ENCODE measurements around the gene SMIM5. TPM values are rescaled to one million over a fixed set of nuclear protein-coding genes. Genes with fewer than 3 reads are reported as not detected.
A peak's percentile ranks its signal among the peaks of the same experiment; 100 is the strongest.

Gene SMIM5
- total and polyA plus RNA-seq, 2 donors: 3.6 to 4.0 TPM

DNA sequence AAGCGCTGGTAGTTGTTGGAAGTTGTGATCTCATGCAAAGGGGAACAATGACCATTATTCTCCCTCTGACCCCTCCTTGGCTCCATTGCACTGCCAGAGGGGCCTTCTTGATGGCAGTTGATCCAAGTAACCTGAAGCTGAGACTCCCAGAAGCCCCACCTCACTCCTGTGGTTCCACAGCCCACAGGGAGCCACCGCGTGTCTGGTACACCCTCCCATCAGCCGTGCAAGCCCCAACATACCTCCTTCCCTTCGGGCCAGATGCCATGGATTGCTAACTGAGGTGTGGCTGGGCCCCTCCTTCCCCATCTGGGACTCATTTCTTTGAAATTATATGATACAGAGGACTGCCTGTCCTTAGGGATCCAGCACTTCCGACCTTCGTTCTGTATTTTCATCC, 51.7 kb downstream of the SMIM5 start:
- no peak for DNase-seq (ENCODE audit: extremely low spot score)
- Histone ChIP-seq H3K36me3 (ENCODE audit: insufficient read depth) (peaks cover 2% of the 10 kb centered on the region), H3K27ac (ENCODE audit: low read depth) (peak overlapping the region; percentile 65), H3K4me1 (ENCODE audit: insufficient read depth) (no peaks in the 10 kb centered on the region), H3K4me3 (ENCODE audit: low read depth, low read length) (no peak overlapping the region)
- WGBS: 76% methylated on average over 7 of the region's 7 CpGs

DNA sequence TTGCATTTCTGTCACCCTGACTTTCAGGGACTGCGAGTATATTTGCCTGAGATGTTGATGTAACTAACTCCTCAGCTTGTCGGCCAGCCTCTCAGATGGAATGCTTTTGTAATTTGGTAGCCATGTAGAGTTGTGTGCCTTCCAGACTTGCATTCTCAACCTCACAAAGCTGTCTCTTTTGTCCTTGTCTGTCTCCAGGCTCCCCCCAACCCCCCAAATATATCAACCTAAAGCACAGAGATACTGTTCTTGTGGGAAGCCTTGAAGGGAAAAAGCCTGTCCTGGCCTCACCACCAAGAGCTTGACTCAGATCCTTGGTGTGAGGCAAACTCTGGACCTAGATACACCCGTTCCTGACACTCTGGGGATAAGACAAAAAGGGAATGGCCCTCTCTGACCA, 52.3 kb downstream of the SMIM5 start:
- no peak for DNase-seq (ENCODE audit: extremely low spot score)
- H3K4me3 ChIP-seq (ENCODE audit: low read depth, low read length): no peak overlapping the region
- no peaks in the 10 kb centered on the region for H3K4me1 ChIP-seq (ENCODE audit: insufficient read depth)
- H3K36me3 ChIP-seq (ENCODE audit: insufficient read depth): peaks cover 2% of the 10 kb centered on the region
- 82% methylated on average over 3 of the region's 3 CpGs for WGBS
- H3K27ac ChIP-seq (ENCODE audit: low read depth): peak overlapping the region; percentile 78

- Histone ChIP-seq H3K27ac (ENCODE audit: low read depth) (peak overlapping the region; percentile 41), H3K36me3 (ENCODE audit: insufficient read depth) (no peaks in the 10 kb centered on the region), H3K4me1 (ENCODE audit: insufficient read depth) (no peaks in the 10 kb centered on the region), H3K4me3 (ENCODE audit: low read depth, low read length) (no peak overlapping the region)
- DNase-seq (ENCODE audit: extremely low spot score): no peak
- WGBS: 63% methylated on average over 11 of the region's 11 CpGs
Observed at GRCh38 chr17:75688209-75688825, 55.1 kb downstream of the SMIM5 start.

GRCh38 chr17:75689441-75689873, 56.2 kb downstream of the SMIM5 start:
- no peak overlapping the region for H3K4me3 ChIP-seq (ENCODE audit: low read depth, low read length)
- DNase-seq (ENCODE audit: extremely low spot score): no peak
- peak overlapping the region; percentile 2 for H3K27ac ChIP-seq (ENCODE audit: low read depth)
- 76% methylated on average over 6 of the region's 6 CpGs for WGBS
- no peaks in the 10 kb centered on the region for H3K36me3 ChIP-seq (ENCODE audit: insufficient read depth)
- no peaks in the 10 kb centered on the region for H3K4me1 ChIP-seq (ENCODE audit: insufficient read depth)

Other genes starting within 250 kb of the SMIM5 start
- 63.1 TPM for gene GRB2, start 227.8 kb upstream of the SMIM5 start, total RNA-seq
- 93.9 TPM for gene GRB2, start 227.8 kb upstream of the SMIM5 start, polyA plus RNA-seq
- gene TMEM94, start 176.8 kb upstream of the SMIM5 start, total RNA-seq: 24.9 TPM
- 45.8 TPM for gene TMEM94, start 176.8 kb upstream of the SMIM5 start, polyA plus RNA-seq
- gene CASKIN2, start 117.9 kb upstream of the SMIM5 start, total RNA-seq: 11.1 TPM
- 29.1 TPM for gene CASKIN2, start 117.9 kb upstream of the SMIM5 start, polyA plus RNA-seq
- 10.9 TPM for gene TSEN54, start 116.9 kb upstream of the SMIM5 start, total RNA-seq
- gene TSEN54, start 116.9 kb upstream of the SMIM5 start, polyA plus RNA-seq: 20.4 TPM
- gene LLGL2, start 107.7 kb upstream of the SMIM5 start, total RNA-seq: 10.6 TPM
- 15.1 TPM for gene LLGL2, start 107.7 kb upstream of the SMIM5 start, polyA plus RNA-seq
- 108 TPM for gene MYO15B, start 45.6 kb upstream of the SMIM5 start, total RNA-seq
- gene MYO15B, start 45.6 kb upstream of the SMIM5 start, polyA plus RNA-seq: 78.1 TPM
- 22.2 TPM for gene RECQL5, start 33.7 kb downstream of the SMIM5 start, total RNA-seq
- 19.6 TPM for gene RECQL5, start 33.7 kb downstream of the SMIM5 start, polyA plus RNA-seq
- gene SAP30BP, start 33.9 kb downstream of the SMIM5 start, total RNA-seq: 37.7 TPM
- gene SAP30BP, start 33.9 kb downstream of the SMIM5 start, polyA plus RNA-seq: 87.0 TPM
- 22.4 TPM for gene ITGB4, start 88.0 kb downstream of the SMIM5 start, total RNA-seq
- gene ITGB4, start 88.0 kb downstream of the SMIM5 start, polyA plus RNA-seq: 64.8 TPM
- 11.3 TPM for gene GALK1, start 131.8 kb downstream of the SMIM5 start, total RNA-seq
- 43.0 TPM for gene GALK1, start 131.8 kb downstream of the SMIM5 start, polyA plus RNA-seq
- gene UNK, start 151.4 kb downstream of the SMIM5 start, total RNA-seq: 58.1 TPM
- gene UNK, start 151.4 kb downstream of the SMIM5 start, polyA plus RNA-seq: 29.1 TPM
- 10.6 TPM for gene UNC13D, start 211.0 kb downstream of the SMIM5 start, total RNA-seq
- gene UNC13D, start 211.0 kb downstream of the SMIM5 start, polyA plus RNA-seq: 13.0 TPM
- gene WBP2, start 221.9 kb downstream of the SMIM5 start, total RNA-seq: 16.2 TPM
- 142 TPM for gene WBP2, start 221.9 kb downstream of the SMIM5 start, polyA plus RNA-seq
- 28.9 TPM for gene TRIM47, start 245.1 kb downstream of the SMIM5 start, total RNA-seq
- 55.8 TPM for gene TRIM47, start 245.1 kb downstream of the SMIM5 start, polyA plus RNA-seq

All from urinary bladder (tissue), 4 donors.